HepG2 (cell line): ENCODE data around the gene DEPDC5. TPM values are rescaled to one million over a fixed set of nuclear protein-coding genes. Genes with fewer than 3 reads are reported as not detected.

ENCODE experiments used
- ATF4 ChIP-seq, 2 experiments: fragments of 450-650 bp in 1 of 2; sonication (generic) in 1 of 2; formaldehyde crosslinking; IDR thresholded peaks; 2 replicates each; pipeline versions ENCODE4 v1.5.0 to v1.8.0; 2020 to 2022; ENCODE audit warnings: mild to moderate bottlenecking in 1 of 2, missing genetic modification reagents in 1 of 2
- HNF1B ChIP-seq: sonication (generic); formaldehyde crosslinking; IDR thresholded peaks from 2 replicates; pipeline ENCODE4 v1.5.1; 2020; ENCODE audit warnings: mild to moderate bottlenecking, moderate library complexity, missing genetic modification reagents
- KDM3A ChIP-seq: IDR thresholded peaks from 2 replicates; pipeline ENCODE4 v1.6.1; 2018; ENCODE audit warnings: low read depth, missing compliant biosample characterization
- MED1 ChIP-seq: sonication (generic); formaldehyde crosslinking; IDR thresholded peaks from 2 replicates; pipeline ENCODE4 v1.4.0; 2020; ENCODE audit warnings: missing genetic modification reagents
- MYPOP ChIP-seq: sonication (generic); formaldehyde crosslinking; IDR thresholded peaks from 2 replicates; pipeline ENCODE4 v1.8.1; 2023; ENCODE audit warnings: mild to moderate bottlenecking, moderate library complexity, missing genetic modification reagents
- NR2C2 ChIP-seq: sonication (generic); formaldehyde crosslinking; IDR thresholded peaks from 2 replicates; pipeline ENCODE4 v1.4.0; 2020; ENCODE audit warnings: missing genetic modification reagents, mild to moderate bottlenecking, moderate library complexity, borderline replicate concordance
- RARA ChIP-seq: IDR thresholded peaks from 2 replicates; pipeline ENCODE4 v1.6.1; 2016; ENCODE audit warnings: missing genetic modification reagents, missing compliant biosample characterization
- RCOR2 ChIP-seq: IDR thresholded peaks from 2 replicates; pipeline ENCODE4 v1.6.1; 2016; ENCODE audit warnings: missing biosample characterization, missing genetic modification reagents
- RXRB ChIP-seq: IDR thresholded peaks from 2 replicates; pipeline ENCODE4 v1.6.1; 2016; ENCODE audit warnings: borderline replicate concordance, missing genetic modification reagents, missing compliant biosample characterization
- SALL2 ChIP-seq: sonication (generic); formaldehyde crosslinking; IDR thresholded peaks from 2 replicates; pipeline ENCODE4 v1.8.1; 2023; ENCODE audit warnings: mild to moderate bottlenecking, missing genetic modification reagents, inconsistent platforms
- SKIL ChIP-seq: sonication (generic); formaldehyde crosslinking; IDR thresholded peaks from 2 replicates; pipeline ENCODE4 v1.8.0; 2022; ENCODE audit warnings: missing genetic modification reagents, mild to moderate bottlenecking, moderate library complexity, borderline replicate concordance
- ZMYM2 ChIP-seq: sonication (generic); formaldehyde crosslinking; IDR thresholded peaks from 2 replicates; pipeline ENCODE4 v1.8.0; 2022; ENCODE audit warnings: mild to moderate bottlenecking, missing genetic modification reagents
- ZNF350 ChIP-seq: sonication (generic); formaldehyde crosslinking; IDR thresholded peaks from 2 replicates; pipeline ENCODE4 v1.4.0; 2020; ENCODE audit warnings: mild to moderate bottlenecking, low read depth, missing genetic modification reagents, borderline replicate concordance
- ZNF563 ChIP-seq: sonication (generic); formaldehyde crosslinking; IDR thresholded peaks from 2 replicates; pipeline ENCODE4 v1.8.0; 2022; ENCODE audit warnings: mild to moderate bottlenecking, moderate library complexity, missing genetic modification reagents
- ZNF574 ChIP-seq: sonication (generic); formaldehyde crosslinking; IDR thresholded peaks from 2 replicates; pipeline ENCODE4 v1.4.0; 2020; ENCODE audit warnings: missing genetic modification reagents
- ZNF605 ChIP-seq: sonication (generic); formaldehyde crosslinking; IDR thresholded peaks from 2 replicates; pipeline ENCODE4 v1.8.0; 2022; ENCODE audit warnings: mild to moderate bottlenecking, missing genetic modification reagents
- ZNF644 ChIP-seq: IDR thresholded peaks from 2 replicates; pipeline ENCODE4 v1.6.1; 2016; ENCODE audit warnings: low read depth
- ZNF724P ChIP-seq: sonication (generic); formaldehyde crosslinking; IDR thresholded peaks from 2 replicates; pipeline ENCODE4 v1.8.0; 2022; ENCODE audit warnings: missing genetic modification reagents, borderline replicate concordance
- polyA plus RNA-seq, 8 experiments: library from polyadenylated mRNA; depleted of rRNA in 3 of 8; stranded (reverse) in 7 of 8; unstranded in 1 of 8; fragments of >200 nt; fragmentation: Illumina TruSeq in 4 of 8; extraction: Trizol in 4 of 8; gene quantifications; 2 replicates each; pipeline versions ENCODE4 v1.2.1 to v1.2.3, GENCODE V29; 2011 to 2016; ENCODE audit warnings: low read depth in 4 of 8, missing spikeins in 1 of 8, mixed read lengths in 1 of 8; ENCODE audit not compliant: insufficient read depth in 1 of 8
- total RNA-seq, 5 experiments: library from RNA; depleted of rRNA; stranded (reverse); fragments of >200 nt; fragmentation: Illumina TruSeq; extraction: Trizol; gene quantifications; 2 replicates each; pipeline ENCODE4 v1.2.3, GENCODE V29; 2016; ENCODE audit warnings: low read depth in 1 of 5

Gene DEPDC5
- total and polyA plus RNA-seq, 2 of the 13 experiments (the other 11 are each of a cell fraction or from before 2014, with no cell fraction given) = 9.8 to 12.4 TPM

- TF ChIP-seq ZNF724P (0 out of 2 replicates have a peak, but pooled peaks have one; percentile 71), ATF4 (CRISPR knock-in tag; IDR thresholded peaks at IDR 0.05) (peak in 1 of 2 experiments; percentile 97; a peak in 2 of 4 replicates), KDM3A (CRISPR knock-in tag) (0 out of 2 replicates have a peak, but pooled peaks have one; percentile 24), SKIL (CRISPR knock-in tag) (peak; percentile 67; the same call in 1 of the 2 replicates), ZNF563 (peak; percentile 2; the same call in 1 of the 2 replicates), ZNF574 (CRISPR knock-in tag) (peak; percentile 80), NR2C2 (peak; percentile 86), SALL2 (0 out of 2 replicates have a peak, but pooled peaks have one; percentile 42), MYPOP (CRISPR knock-in tag) (peak; percentile 70; the same call in 1 of the 2 replicates), HNF1B (CRISPR knock-in tag) (peak; percentile 53), RARA (CRISPR knock-in tag) (peak; percentile 94), MED1 (CRISPR knock-in tag) (peak; percentile 90), RXRB (CRISPR knock-in tag) (peak; percentile 92), ZNF350 (peak; percentile 91), RCOR2 (peak; percentile 73), ZNF644 (CRISPR knock-in tag) (0 out of 2 replicates have a peak, but pooled peaks have one; percentile 32), ZNF605 (CRISPR knock-in tag) (peak; percentile 69; the same call in 1 of the 2 replicates), ZMYM2 (CRISPR knock-in tag) (peak; percentile 91)
Measured at GRCh38 chr22:31815383-31815814, 61.6 kb downstream of the DEPDC5 start (continued).
